Right lung (tissue), 5 donors: Measurements from ENCODE around the gene AFAP1L2. TPM values are rescaled to one million over a fixed set of nuclear protein-coding genes. Genes with fewer than 3 reads are reported as not detected.

ENCODE experiments used
- polyA plus RNA-seq, 5 donors: library from polyadenylated mRNA; unstranded; fragments of 120-200 nt; gene quantifications; one replicate each; pipeline versions ENCODE4 v1.2.1 to v1.2.3, GENCODE V29; 2013; ENCODE audit warnings: inconsistent platforms in 1 of 5, low replicate concordance in 1 of 5; ENCODE audit not compliant: insufficient read length in 5 of 5, insufficient read depth in 1 of 5

The AFAP1L2 gene
- polyA plus RNA-seq, 5 donors = 30.3 to 38.1 (median 33.8) TPM

Other genes with a start within 250 kb of the AFAP1L2 start
- 10 to 100 TPM; 20.3 to 51.4 (median 42.3) TPM for gene CCDC186, start 230.3 kb downstream of the AFAP1L2 start, polyA plus RNA-seq
- under 1 TPM; 0.18 to 0.40 (median 0.19) TPM for gene TDRD1, start 225.1 kb downstream of the AFAP1L2 start, polyA plus RNA-seq
- gene VWA2, start 165.2 kb downstream of the AFAP1L2 start, polyA plus RNA-seq = 10 to 100 TPM; 21.6 to 30.6 (median 24.8) TPM